ENCODE data around the gene KRABD2.

The KRABD2 gene

GRCh38 chr17:8372422-8372821 is 4.1 kb downstream of the KRABD2 start:
- no peak for ATAC-seq (replicated peaks in 1 of 4)
- H3K4me1 Mint-ChIP-seq, result peaks cover 20 to 27% (median 27%) of the 10 kb centered on the region in 3 donors
- 93% methylated on average over 2 of the region's 7 CpGs for whole genome bisulfite sequencing (ENCODE audit: insufficient coverage)
- no peaks in the 10 kb centered on the region for H3K9me3 ChIP-seq
- H3K36me3 Mint-ChIP-seq, result peaks cover 25% of the 10 kb centered on the region
- peaks cover 0 to 19% of the 10 kb centered on the region in 2 donors for H3K36me3 ChIP-seq (ENCODE audit: control insufficient read depth in 2 of 2, extremely low read depth in 1 of 2, insufficient read depth in 1 of 2, low read length in 1 of 2)
- H3K4me3 ChIP-seq (ENCODE audit: control insufficient read depth in 1 of 2, extremely low read depth in 1 of 2, low read length in 1 of 2), result no peak overlapping the region
- no peak overlapping the region for H3K27ac ChIP-seq (ENCODE audit: low read length)
- H3K27me3 ChIP-seq (replicated peaks in 1 of 2; ENCODE audit: control insufficient read depth in 2 of 2, extremely low read depth in 1 of 2, insufficient read depth in 2 of 2, low read length in 1 of 2), result no peaks in the 10 kb centered on the region
- H3K9me3 Mint-ChIP-seq, result no peaks in the 10 kb centered on the region
- no peak for DNase-seq
- no peak overlapping the region for H3K4me3 Mint-ChIP-seq
- no peak overlapping the region for H3K27ac Mint-ChIP-seq
- peaks cover 15 to 18% of the 10 kb centered on the region in 2 experiments for H3K4me1 ChIP-seq (ENCODE audit: control insufficient read depth in 1 of 2, extremely low read depth in 1 of 2, insufficient read depth in 2 of 2, low read length in 2 of 2)
- H3K27me3 Mint-ChIP-seq, result no peaks in the 10 kb centered on the region
- ChIA-PET POLR2A (no interaction called here), CTCF (no interaction called here)

GRCh38 chr17:8371786-8372185 is 4.7 kb downstream of the KRABD2 start:
- Mint-ChIP-seq H3K36me3 (peaks cover 22% of the 10 kb centered on the region), H3K27ac (no peak overlapping the region), H3K27me3 (no peaks in the 10 kb centered on the region), H3K4me3 (no peak overlapping the region), H3K9me3 (no peaks in the 10 kb centered on the region), H3K4me1 (peaks cover 14 to 21% (median 21%) of the 10 kb centered on the region in 3 donors)
- no peak for DNase-seq
- no peak for ATAC-seq (replicated peaks in 1 of 4)
- Histone ChIP-seq H3K27ac (ENCODE audit: low read length) (no peak overlapping the region), H3K9me3 (no peaks in the 10 kb centered on the region), H3K4me1 (ENCODE audit: control insufficient read depth in 1 of 2, extremely low read depth in 1 of 2, insufficient read depth in 2 of 2, low read length in 2 of 2) (peaks cover 11 to 16% of the 10 kb centered on the region in 2 experiments), H3K27me3 (replicated peaks in 1 of 2; ENCODE audit: control insufficient read depth in 2 of 2, extremely low read depth in 1 of 2, insufficient read depth in 2 of 2, low read length in 1 of 2) (no peaks in the 10 kb centered on the region), H3K36me3 (ENCODE audit: control insufficient read depth in 2 of 2, extremely low read depth in 1 of 2, insufficient read depth in 1 of 2, low read length in 1 of 2) (peaks cover 0 to 13% of the 10 kb centered on the region in 2 donors), H3K4me3 (ENCODE audit: control insufficient read depth in 1 of 2, extremely low read depth in 1 of 2, low read length in 1 of 2) (no peak overlapping the region)
- ChIA-PET CTCF (no interaction called here), POLR2A (no interaction called here)
- 93% methylated on average over 3 of the region's 4 CpGs for WGBS (ENCODE audit: insufficient coverage)

- no peaks in the 10 kb centered on the region for H3K4me1 ChIP-seq (ENCODE audit: control insufficient read depth in 1 of 2, extremely low read depth in 1 of 2, insufficient read depth in 2 of 2, low read length in 2 of 2)
- no peaks in the 10 kb centered on the region for H3K9me3 ChIP-seq
- POLR2A ChIA-PET, result interaction anchor here in 1 of 2 donors (0.5 kb wide), 1 partner anchor 1105 kb away, joined by 3 read pairs; no protein-coding TSS in a partner anchor
- H3K27ac Mint-ChIP-seq, result no peak overlapping the region
- no peaks in the 10 kb centered on the region for H3K9me3 Mint-ChIP-seq
- 82% methylated on average over 6 of the region's 8 CpGs for WGBS (ENCODE audit: insufficient coverage)
- no peaks in the 10 kb centered on the region for H3K27me3 ChIP-seq (replicated peaks in 1 of 2; ENCODE audit: control insufficient read depth in 2 of 2, extremely low read depth in 1 of 2, insufficient read depth in 2 of 2, low read length in 1 of 2)
- no peak for ATAC-seq (replicated peaks in 1 of 4)
- peaks cover 2 to 7% (median 6%) of the 10 kb centered on the region in 3 donors for H3K4me1 Mint-ChIP-seq
- H3K4me3 ChIP-seq (ENCODE audit: control insufficient read depth in 1 of 2, extremely low read depth in 1 of 2, low read length in 1 of 2), result no peak overlapping the region
- CTCF ChIA-PET, result no interaction called here
- H3K27ac ChIP-seq (ENCODE audit: low read length), result no peak overlapping the region
- no peaks in the 10 kb centered on the region for H3K27me3 Mint-ChIP-seq
- peaks cover 0 to 12% of the 10 kb centered on the region in 2 donors for H3K36me3 ChIP-seq (ENCODE audit: control insufficient read depth in 2 of 2, extremely low read depth in 1 of 2, insufficient read depth in 1 of 2, low read length in 1 of 2)
- peaks cover 22% of the 10 kb centered on the region for H3K36me3 Mint-ChIP-seq
- DNase-seq, result no peak
- H3K4me3 Mint-ChIP-seq, result no peak overlapping the region
These were observed 6.6 kb downstream of the KRABD2 start for GRCh38 chr17:8369944-8370343.

- ATAC-seq (replicated peaks in 1 of 4), result no peak
- Mint-ChIP-seq H3K27me3 (no peaks in the 10 kb centered on the region), H3K36me3 (peaks cover 22% of the 10 kb centered on the region), H3K27ac (no peak overlapping the region), H3K4me3 (no peak overlapping the region), H3K9me3 (no peaks in the 10 kb centered on the region), H3K4me1 (peaks cover 0 to 6% (median 3%) of the 10 kb centered on the region in 3 donors)
- Histone ChIP-seq H3K36me3 (ENCODE audit: control insufficient read depth in 2 of 2, extremely low read depth in 1 of 2, insufficient read depth in 1 of 2, low read length in 1 of 2) (peaks cover 0 to 12% of the 10 kb centered on the region in 2 donors), H3K4me1 (ENCODE audit: control insufficient read depth in 1 of 2, extremely low read depth in 1 of 2, insufficient read depth in 2 of 2, low read length in 2 of 2) (no peaks in the 10 kb centered on the region), H3K9me3 (no peaks in the 10 kb centered on the region), H3K27me3 (replicated peaks in 1 of 2; ENCODE audit: control insufficient read depth in 2 of 2, extremely low read depth in 1 of 2, insufficient read depth in 2 of 2, low read length in 1 of 2) (no peaks in the 10 kb centered on the region), H3K4me3 (ENCODE audit: control insufficient read depth in 1 of 2, extremely low read depth in 1 of 2, low read length in 1 of 2) (no peak overlapping the region), H3K27ac (ENCODE audit: low read length) (no peak overlapping the region)
- POLR2A ChIA-PET, result no interaction called here
- 100% methylated on average over 1 of the region's 3 CpGs for WGBS (ENCODE audit: insufficient coverage)
- no peak for DNase-seq
- CTCF ChIA-PET, result no interaction called here
These were observed 8.3 kb downstream of the KRABD2 start for GRCh38 chr17:8368193-8368592.

GRCh38 chr17:8366231-8366630 is 10.3 kb downstream of the KRABD2 start:
- no peak overlapping the region for H3K4me3 ChIP-seq (ENCODE audit: control insufficient read depth in 1 of 2, extremely low read depth in 1 of 2, low read length in 1 of 2)
- no peaks in the 10 kb centered on the region for H3K27me3 ChIP-seq (replicated peaks in 1 of 2; ENCODE audit: control insufficient read depth in 2 of 2, extremely low read depth in 1 of 2, insufficient read depth in 2 of 2, low read length in 1 of 2)
- WGBS (ENCODE audit: insufficient coverage), result no CpG with 5 or more reads among the region's 2 CpGs
- Mint-ChIP-seq H3K9me3 (no peaks in the 10 kb centered on the region), H3K4me1 (peaks cover 0 to 7% (median 3%) of the 10 kb centered on the region in 3 donors), H3K27me3 (no peaks in the 10 kb centered on the region), H3K36me3 (peaks cover 20% of the 10 kb centered on the region), H3K4me3 (no peak overlapping the region), H3K27ac (no peak overlapping the region)
- H3K36me3 ChIP-seq (ENCODE audit: control insufficient read depth in 2 of 2, extremely low read depth in 1 of 2, insufficient read depth in 1 of 2, low read length in 1 of 2), result peaks cover 0 to 11% of the 10 kb centered on the region in 2 donors
- POLR2A ChIA-PET, result no interaction called here
- no peak for DNase-seq
- no peaks in the 10 kb centered on the region for H3K4me1 ChIP-seq (ENCODE audit: control insufficient read depth in 1 of 2, extremely low read depth in 1 of 2, insufficient read depth in 2 of 2, low read length in 2 of 2)
- no peaks in the 10 kb centered on the region for H3K9me3 ChIP-seq
- CTCF ChIA-PET, result no interaction called here
- H3K27ac ChIP-seq (ENCODE audit: low read length), result no peak overlapping the region
- ATAC-seq (replicated peaks in 1 of 4), result no peak

GRCh38 chr17:8365143-8365542 is 11.4 kb downstream of the KRABD2 start:
- H3K27me3 ChIP-seq (replicated peaks in 1 of 2; ENCODE audit: control insufficient read depth in 2 of 2, extremely low read depth in 1 of 2, insufficient read depth in 2 of 2, low read length in 1 of 2), result no peaks in the 10 kb centered on the region
- no peaks in the 10 kb centered on the region for H3K4me1 ChIP-seq (ENCODE audit: control insufficient read depth in 1 of 2, extremely low read depth in 1 of 2, insufficient read depth in 2 of 2, low read length in 2 of 2)
- H3K27ac ChIP-seq (ENCODE audit: low read length), result no peak overlapping the region
- Mint-ChIP-seq H3K36me3 (peaks cover 16% of the 10 kb centered on the region), H3K4me3 (no peak overlapping the region), H3K9me3 (no peaks in the 10 kb centered on the region), H3K27ac (no peak overlapping the region), H3K4me1 (peaks cover 7 to 10% (median 9%) of the 10 kb centered on the region in 3 donors), H3K27me3 (no peaks in the 10 kb centered on the region)
- H3K9me3 ChIP-seq, result no peaks in the 10 kb centered on the region
- no peak overlapping the region for H3K4me3 ChIP-seq (ENCODE audit: control insufficient read depth in 1 of 2, extremely low read depth in 1 of 2, low read length in 1 of 2)
- ChIA-PET CTCF (no interaction called here), POLR2A (no interaction called here)
- WGBS (ENCODE audit: insufficient coverage), result 67% methylated on average over 1 of the region's 1 CpG
- DNase-seq (no peak), ATAC-seq (replicated peaks in 1 of 4) (no peak)
- H3K36me3 ChIP-seq (ENCODE audit: control insufficient read depth in 2 of 2, extremely low read depth in 1 of 2, insufficient read depth in 1 of 2, low read length in 1 of 2), result peaks cover 0 to 9% of the 10 kb centered on the region in 2 donors

Measured in T-cell (primary cell).